Measurements from ENCODE around the gene KCNC4. TPM values are rescaled to one million over a fixed set of nuclear protein-coding genes. Genes with fewer than 3 reads are reported as not detected.

The KCNC4 gene
- total and polyA plus RNA-seq, 2 of the 4 experiments (the other 2 are of a cell fraction), result 0.18 to 2.3 TPM

DNA sequence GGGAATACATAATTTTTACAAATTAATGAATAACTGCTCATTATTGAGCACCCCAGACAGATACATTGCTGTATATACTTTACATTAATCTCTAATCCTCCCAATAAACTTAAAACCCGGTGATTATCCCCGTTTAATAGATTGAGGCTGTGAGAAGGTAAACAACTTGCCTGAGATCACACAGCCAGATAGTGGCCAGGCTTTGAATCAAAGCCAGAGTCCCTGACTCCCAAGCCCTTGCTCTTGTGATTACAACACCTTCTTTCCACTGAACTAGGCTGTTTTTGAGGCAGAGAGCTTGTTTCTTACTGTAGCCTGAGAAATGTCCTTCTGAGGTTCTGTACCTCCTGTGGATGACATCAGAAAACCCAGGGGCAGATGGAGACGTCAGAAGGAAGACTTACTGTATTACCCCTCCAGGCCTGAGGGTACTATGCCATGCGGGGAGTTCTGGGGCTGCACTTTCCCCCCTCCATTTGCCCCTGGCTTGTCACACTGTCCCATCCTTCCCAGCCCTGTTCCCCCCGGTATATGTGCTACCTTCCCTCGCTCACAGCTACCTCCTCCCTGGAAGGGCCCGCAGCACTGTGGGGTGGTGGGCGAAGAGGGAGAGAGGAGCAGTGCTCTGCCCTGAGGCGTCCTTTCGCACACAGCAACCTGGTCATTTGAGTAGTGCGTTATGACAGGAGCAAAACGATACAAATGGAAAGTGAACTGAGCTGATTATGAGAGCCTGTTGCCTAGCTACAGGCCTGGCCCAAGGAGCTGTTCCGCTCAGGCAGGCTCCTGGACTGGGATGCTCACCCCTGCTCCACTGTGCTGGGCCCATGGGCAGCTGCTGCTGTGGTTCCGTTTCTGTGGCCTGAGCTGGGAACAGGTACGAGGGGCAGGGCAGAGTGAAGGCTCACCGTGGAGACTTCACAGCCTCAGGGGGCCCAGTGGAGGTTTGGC is 4.6 kb downstream of the KCNC4 start:
- Histone ChIP-seq H2AK5ac (ENCODE audit: low read depth, low read length) (no peak overlapping the region), H3K36me3 (ENCODE audit: control insufficient read depth, insufficient read depth, low read length) (no peaks in the 10 kb centered on the region), H2AFZ (replicated peaks; ENCODE audit: low read length, poor library complexity) (no peak overlapping the region), H4K5ac (ENCODE audit: low read depth, low read length) (no peak overlapping the region), H2BK15ac (ENCODE audit: low read depth, low read length) (no peak overlapping the region), H4K91ac (ENCODE audit: insufficient read depth, low read depth, low read length) (no peak overlapping the region), H3K23ac (ENCODE audit: low read depth, low read length) (no peak overlapping the region), H4K20me1 (ENCODE audit: insufficient read depth, low read length) (peaks cover 3% of the 10 kb centered on the region; the same call in 1 of the 2 replicates), H3K27ac (ENCODE audit: insufficient read depth, low read length) (no peak overlapping the region), H4K8ac (ENCODE audit: low read depth in 2 of 2, low read length in 2 of 2) (no peak overlapping the region), H3K14ac (replicated peaks; ENCODE audit: low read depth, low read length) (no peak overlapping the region), H3K4me3 (ENCODE audit: insufficient read depth, low read depth, low read length) (no peak overlapping the region), H2BK120ac (ENCODE audit: low read depth, low read length) (no peak overlapping the region), H2BK20ac (ENCODE audit: low read depth, low read length) (no peak overlapping the region), H2AK9ac (replicated peaks; ENCODE audit: low read depth, low read length, poor library complexity) (no peak overlapping the region), H3K9me3 (ENCODE audit: control insufficient read depth, insufficient read depth, low read length) (no peaks in the 10 kb centered on the region), H3K79me1 (ENCODE audit: low read depth in 1 of 2, low read length in 2 of 2) (no peaks in the 10 kb centered on the region), H3K4me1 (ENCODE audit: control insufficient read depth, insufficient read depth, low read length) (no peaks in the 10 kb centered on the region), H3K18ac (ENCODE audit: low read depth, low read length) (no peak overlapping the region), H3K9ac (ENCODE audit: low read depth, low read length) (no peak overlapping the region), H3K4me2 (ENCODE audit: low read depth, low read length) (no peak overlapping the region), H3K4ac (ENCODE audit: low read depth, low read length) (no peak overlapping the region), H3K56ac (ENCODE audit: extremely low read depth, insufficient read depth, low read length) (no peak overlapping the region), H3K27me3 (ENCODE audit: control insufficient read depth, insufficient read depth, low read length) (peaks cover 57% of the 10 kb centered on the region), H2BK5ac (ENCODE audit: low read depth, low read length, poor library complexity, severe bottlenecking) (no peak overlapping the region), H3K9me1 (ENCODE audit: insufficient read depth, low read length) (no peaks in the 10 kb centered on the region)
- intact Hi-C loops (cut with micrococcal nuclease), result no loop called here
- no TSS peak for BruUV-seq (replicated peaks)
- 72% methylated on average over 7 of the region's 16 CpGs; no CpG with 5 or more reads in 1 of the 2 experiments for WGBS, 2 experiments (ENCODE audit: extremely low coverage in 2 of 2, insufficient read length in 1 of 2)
- ChIA-PET CTCF (interaction anchor here (0.8 kb wide), 1 partner anchor 98 kb away, joined by 3 read pairs; no protein-coding TSS in a partner anchor), POLR2A (ENCODE audit: unreplicated experiment) (no interaction called here)
- DNase-seq (peak; percentile 9), ATAC-seq (ENCODE audit: low read depth) (no peak)
- in situ Hi-C loops (cut with MboI; ENCODE audit: low sequenced_read_pairs), result no loop called here
- dilution Hi-C loops (cut with HindIII; ENCODE audit: low sequenced_read_pairs, unreplicated experiment), result no loop called here
- no peak for TF ChIP-seq BHLHE40 (IDR thresholded peaks at IDR 0.05; ENCODE audit: low read depth, low read length)
- TF ChIP-seq NFE2L2 (IDR thresholded peaks at IDR 0.05; ENCODE audit: low read depth, low read length), result no peak
- TF ChIP-seq RFX5 (IDR thresholded peaks at IDR 0.05; ENCODE audit: low read depth, low read length), result no peak
- no peak for TF ChIP-seq USF2 (IDR thresholded peaks at IDR 0.05; ENCODE audit: low read depth, low read length)
- TF ChIP-seq CHD1 (IDR thresholded peaks at IDR 0.05; ENCODE audit: low read depth, low read length), result no peak
- no peak for TF ChIP-seq SMC3 (IDR thresholded peaks at IDR 0.05; ENCODE audit: low read depth, low read length)
- no peak for TF ChIP-seq ELK1 (IDR thresholded peaks at IDR 0.05; ENCODE audit: borderline replicate concordance, low read depth, low read length)
- TF ChIP-seq MAFK (IDR thresholded peaks at IDR 0.05; ENCODE audit: low read depth, low read length), result no peak
- TF ChIP-seq FOS (IDR thresholded peaks at IDR 0.05; ENCODE audit: low read depth, low read length), result no peak
- no peak for TF ChIP-seq RCOR1 (IDR thresholded peaks at IDR 0.05; ENCODE audit: insufficient replicate concordance, low read length)
- no peak for TF ChIP-seq MXI1 (IDR thresholded peaks at IDR 0.05; ENCODE audit: borderline replicate concordance, low read depth, low read length)
- TF ChIP-seq CTCF (conservative IDR thresholded peaks at IDR 0.05; ENCODE audit: low read depth, low read length), result no peak
- TF ChIP-seq POLR2A (IDR thresholded peaks at IDR 0.05; ENCODE audit: low read depth, low read length), result no peak
- no peak for TF ChIP-seq RAD21 (IDR thresholded peaks at IDR 0.05; ENCODE audit: low read length)
